K562 (cell line): ENCODE results near the gene C1orf50. TPM values are rescaled to one million over a fixed set of nuclear protein-coding genes. Genes with fewer than 3 reads are reported as not detected.

Source experiments
- BCOR ChIP-seq: fragments of 450-650 bp; IDR thresholded peaks from 2 replicates; pipeline ENCODE4 v1.6.1; 2016
- CTBP1 ChIP-seq: fragments of 450-650 bp; IDR thresholded peaks from 2 replicates; pipeline ENCODE4 v1.6.1; 2016; ENCODE audit warnings: borderline replicate concordance
- IRF2 ChIP-seq: sonication (generic); formaldehyde crosslinking; IDR thresholded peaks from 2 replicates; pipeline ENCODE4 v1.8.1; 2022; ENCODE audit warnings: mild to moderate bottlenecking, missing genetic modification reagents
- KAT2B ChIP-seq: IDR thresholded peaks from one replicate; pipeline ENCODE4 v1.6.1; 2012; ENCODE audit warnings: low read depth, mild to moderate bottlenecking, control low read depth, inconsistent platforms, low read length, moderate library complexity
- KDM2B ChIP-seq: fragments of 250-450 bp; sonication (Bioruptor Pico); IDR thresholded peaks from 2 replicates; pipeline ENCODE4 v1.8.0; 2021; ENCODE audit warnings: mild to moderate bottlenecking, moderate library complexity
- POLR3A ChIP-seq: IDR thresholded peaks from 2 replicates; pipeline ENCODE4 v1.6.1; 2011; ENCODE audit warnings: borderline replicate concordance, mild to moderate bottlenecking, moderate library complexity; ENCODE audit not compliant: insufficient read length, insufficient read depth; ENCODE audit errors: extremely low read depth
- RUNX1 ChIP-seq: sonication (generic); IDR thresholded peaks from 2 replicates; pipeline ENCODE4 v1.6.1; 2016; ENCODE audit warnings: antibody characterized with exemption, low read depth
- SMAD1 ChIP-seq: fragments of 150-350 bp; IDR thresholded peaks from 2 replicates; pipeline ENCODE4 v1.6.1; 2014; ENCODE audit warnings: low read length, low read depth; ENCODE audit not compliant: partially characterized antibody
- TCFL5 ChIP-seq: fragments of 250-450 bp; sonication (Bioruptor Pico); conservative IDR thresholded peaks from 2 replicates; pipeline ENCODE4 v1.6.1; 2021; ENCODE audit warnings: mild to moderate bottlenecking, moderate library complexity, matching md5 sums
- TEAD2 ChIP-seq: fragments of 450-650 bp; IDR thresholded peaks from 2 replicates; pipeline ENCODE4 v1.6.1; 2016; ENCODE audit warnings: missing genetic modification characterization, control low read depth, missing compliant biosample characterization
- U2AF2 ChIP-seq: fragments of 200-400 bp; formaldehyde crosslinking; optimal IDR thresholded peaks from 2 replicates; pipeline ENCODE3; 2017; ENCODE audit warnings: low read depth, mild to moderate bottlenecking, low read length
- XRCC4 ChIP-seq: IDR thresholded peaks from one replicate; pipeline ENCODE4 v1.6.1; 2011; ENCODE audit not compliant: insufficient read depth, insufficient read length; ENCODE audit errors: extremely low read depth
- YY1 ChIP-seq, 3 experiments: IDR thresholded peaks; 2 replicates each; pipeline ENCODE4 v1.6.1; 2011; ENCODE audit warnings: low read length in 2 of 3, mild to moderate bottlenecking in 2 of 3, moderate library complexity in 2 of 3, borderline replicate concordance in 1 of 3, control low read depth in 1 of 3, low read depth in 1 of 3; ENCODE audit not compliant: insufficient read depth in 3 of 3, insufficient replicate concordance in 2 of 3, control insufficient read depth in 1 of 3, insufficient read length in 1 of 3; ENCODE audit errors: extremely low read depth in 1 of 3
- polyA plus RNA-seq, 8 experiments: library from polyadenylated mRNA; depleted of rRNA in 4 of 8; stranded (reverse) in 5 of 8; unstranded in 3 of 8; fragments of >200 nt; fragmentation: Nextera tagmentation in 2 of 8; fragmentation: Illumina TruSeq in 1 of 8; extraction: Ambion mirVana in 2 of 8; extraction: Trizol in 1 of 8; gene quantifications; 2 replicates each; pipeline versions ENCODE4 v1.2.1 to v1.2.3, GENCODE V29; 2011 to 2014; ENCODE audit warnings: inconsistent platforms in 1 of 8, missing spikeins in 1 of 8
- total RNA-seq, 7 experiments: library from RNA; depleted of rRNA in 6 of 7; stranded (reverse); fragments of >200 nt in 6 of 7; fragmentation: Illumina TruSeq in 2 of 7; extraction: Trizol in 2 of 7; gene quantifications; 2 replicates each; pipeline versions ENCODE4 v1.2.1 to v1.2.3, GENCODE V29; 2011 to 2021; ENCODE audit warnings: low replicate concordance in 1 of 7
- TF ChIP-seq, protein P1 (sequence below), 3 experiments: fragments of 200-800 bp in 1 of 3; fragments of 250-450 bp in 1 of 3; fragments of 450-650 bp in 1 of 3; sonication (Bioruptor Pico) in 1 of 3; sonication (Bioruptor generic) in 1 of 3; formaldehyde crosslinking in 1 of 3; IDR thresholded peaks; 2 replicates each; pipeline versions ENCODE4 v1.6.1 to v1.8.0; 2016 to 2022; ENCODE audit warnings: mild to moderate bottlenecking in 2 of 3, missing genetic modification characterization in 2 of 3, missing compliant biosample characterization in 1 of 3, moderate library complexity in 1 of 3
- TF ChIP-seq, protein P2 (sequence below): fragments of 250-450 bp; sonication (Bioruptor Pico); IDR thresholded peaks from 2 replicates; pipeline ENCODE4 v1.8.0; 2022; ENCODE audit warnings: moderate library complexity, mild to moderate bottlenecking, inconsistent platforms
- TF ChIP-seq, protein P3 (sequence below): sonication (generic); formaldehyde crosslinking; IDR thresholded peaks from 2 replicates; pipeline ENCODE4 v1.8.1; 2023; ENCODE audit warnings: mild to moderate bottlenecking, missing genetic modification reagents, moderate library complexity
- TF ChIP-seq, protein P4 (sequence below), 2 experiments: fragments of 450-650 bp; conservative IDR thresholded peaks; 2 replicates each; pipeline ENCODE4 v1.6.1; 2017; ENCODE audit warnings: mild to moderate bottlenecking in 2 of 2, moderate library complexity in 2 of 2
- TF ChIP-seq, protein P5 (sequence below), 2 experiments: fragments of 450-650 bp in 1 of 2; sonication (generic) in 1 of 2; formaldehyde crosslinking in 1 of 2; IDR thresholded peaks in 1 of 2; conservative IDR thresholded peaks in 1 of 2; 2 replicates each; pipeline versions ENCODE4 v1.6.1 to v1.8.1; 2016 to 2023; ENCODE audit warnings: mild to moderate bottlenecking in 2 of 2, moderate library complexity in 2 of 2, inconsistent platforms in 1 of 2, missing genetic modification reagents in 1 of 2

C1orf50 gene
- total and polyA plus RNA-seq, 9 of the 15 experiments (the other 6 are each of a cell fraction or from before 2014, with no cell fraction given): 0.55 to 13.9 (median 5.2) TPM

DNA sequence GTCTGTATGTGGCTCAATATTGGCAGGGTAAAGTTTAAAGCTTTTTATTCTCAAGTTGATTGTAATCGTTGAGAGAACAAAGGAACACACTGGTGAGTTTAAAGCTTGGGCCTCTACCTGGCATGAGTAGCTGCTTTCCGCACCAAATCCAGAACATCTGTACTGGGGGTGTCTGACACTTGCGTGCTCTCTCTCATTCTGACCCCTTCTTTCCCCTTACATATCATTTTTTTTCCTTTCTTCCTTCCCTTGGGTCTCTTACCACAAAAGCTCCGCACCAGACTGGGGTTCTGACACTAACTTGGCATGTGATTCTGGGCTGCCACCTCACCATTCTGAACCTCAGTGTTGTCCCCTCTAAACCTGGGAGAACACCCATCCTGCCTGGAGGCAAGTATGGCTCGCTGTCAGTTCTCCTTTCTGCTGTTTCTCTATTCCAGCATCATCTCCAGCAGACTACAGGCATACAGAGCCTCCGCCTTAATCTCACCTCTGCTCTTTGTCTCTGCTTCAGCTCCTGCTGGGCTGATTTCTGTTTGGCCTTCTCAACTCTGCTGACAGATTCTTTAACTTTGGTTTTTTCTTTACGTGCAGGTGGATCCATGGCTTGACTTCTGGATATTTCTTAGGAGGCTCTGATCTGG is 49.0 kb downstream of the C1orf50 start (continued):
- TF ChIP-seq, protein P1, sequence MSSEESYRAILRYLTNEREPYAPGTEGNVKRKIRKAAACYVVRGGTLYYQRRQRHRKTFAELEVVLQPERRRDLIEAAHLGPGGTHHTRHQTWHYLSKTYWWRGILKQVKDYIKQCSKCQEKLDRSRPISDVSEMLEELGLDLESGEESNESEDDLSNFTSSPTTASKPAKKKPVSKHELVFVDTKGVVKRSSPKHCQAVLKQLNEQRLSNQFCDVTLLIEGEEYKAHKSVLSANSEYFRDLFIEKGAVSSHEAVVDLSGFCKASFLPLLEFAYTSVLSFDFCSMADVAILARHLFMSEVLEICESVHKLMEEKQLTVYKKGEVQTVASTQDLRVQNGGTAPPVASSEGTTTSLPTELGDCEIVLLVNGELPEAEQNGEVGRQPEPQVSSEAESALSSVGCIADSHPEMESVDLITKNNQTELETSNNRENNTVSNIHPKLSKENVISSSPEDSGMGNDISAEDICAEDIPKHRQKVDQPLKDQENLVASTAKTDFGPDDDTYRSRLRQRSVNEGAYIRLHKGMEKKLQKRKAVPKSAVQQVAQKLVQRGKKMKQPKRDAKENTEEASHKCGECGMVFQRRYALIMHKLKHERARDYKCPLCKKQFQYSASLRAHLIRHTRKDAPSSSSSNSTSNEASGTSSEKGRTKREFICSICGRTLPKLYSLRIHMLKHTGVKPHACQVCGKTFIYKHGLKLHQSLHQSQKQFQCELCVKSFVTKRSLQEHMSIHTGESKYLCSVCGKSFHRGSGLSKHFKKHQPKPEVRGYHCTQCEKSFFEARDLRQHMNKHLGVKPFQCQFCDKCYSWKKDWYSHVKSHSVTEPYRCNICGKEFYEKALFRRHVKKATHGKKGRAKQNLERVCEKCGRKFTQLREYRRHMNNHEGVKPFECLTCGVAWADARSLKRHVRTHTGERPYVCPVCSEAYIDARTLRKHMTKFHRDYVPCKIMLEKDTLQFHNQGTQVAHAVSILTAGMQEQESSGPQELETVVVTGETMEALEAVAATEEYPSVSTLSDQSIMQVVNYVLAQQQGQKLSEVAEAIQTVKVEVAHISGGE (CRISPR knock-in tag; IDR thresholded peaks at IDR 0.05): 0 out of 6 replicates have a peak, but pooled peaks of 1 of the 3 experiments have one; percentile 12
- TF ChIP-seq IRF2 (CRISPR knock-in tag) (no peak), XRCC4 (no peak), U2AF2 (no peak), SMAD1 (no peak), KAT2B (no peak), CTBP1 (no peak), TCFL5 (CRISPR knock-in tag) (no peak), YY1 (IDR thresholded peaks at IDR 0.05; ENCODE audit: borderline replicate concordance in 1 of 3, control insufficient read depth in 1 of 3, extremely low read depth in 1 of 3, insufficient read depth in 3 of 3, insufficient read length in 1 of 3, insufficient replicate concordance in 2 of 3, low read depth in 1 of 3, low read length in 2 of 3) (peak in 1 of 3 experiments; percentile 32), TEAD2 (no peak), RUNX1 (no peak), POLR3A (no peak), KDM2B (CRISPR knock-in tag) (no peak), BCOR (no peak)
- TF ChIP-seq, protein P2, sequence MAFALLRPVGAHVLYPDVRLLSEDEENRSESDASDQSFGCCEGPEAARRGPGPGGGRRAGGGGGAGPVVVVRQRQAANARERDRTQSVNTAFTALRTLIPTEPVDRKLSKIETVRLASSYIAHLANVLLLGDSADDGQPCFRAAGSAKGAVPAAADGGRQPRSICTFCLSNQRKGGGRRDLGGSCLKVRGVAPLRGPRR (CRISPR knock-in tag): no peak
- TF ChIP-seq, protein P3, sequence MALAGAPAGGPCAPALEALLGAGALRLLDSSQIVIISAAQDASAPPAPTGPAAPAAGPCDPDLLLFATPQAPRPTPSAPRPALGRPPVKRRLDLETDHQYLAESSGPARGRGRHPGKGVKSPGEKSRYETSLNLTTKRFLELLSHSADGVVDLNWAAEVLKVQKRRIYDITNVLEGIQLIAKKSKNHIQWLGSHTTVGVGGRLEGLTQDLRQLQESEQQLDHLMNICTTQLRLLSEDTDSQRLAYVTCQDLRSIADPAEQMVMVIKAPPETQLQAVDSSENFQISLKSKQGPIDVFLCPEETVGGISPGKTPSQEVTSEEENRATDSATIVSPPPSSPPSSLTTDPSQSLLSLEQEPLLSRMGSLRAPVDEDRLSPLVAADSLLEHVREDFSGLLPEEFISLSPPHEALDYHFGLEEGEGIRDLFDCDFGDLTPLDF (CRISPR knock-in tag): 0 out of 2 replicates have a peak, but pooled peaks have one; percentile 54
- TF ChIP-seq, protein P4, sequence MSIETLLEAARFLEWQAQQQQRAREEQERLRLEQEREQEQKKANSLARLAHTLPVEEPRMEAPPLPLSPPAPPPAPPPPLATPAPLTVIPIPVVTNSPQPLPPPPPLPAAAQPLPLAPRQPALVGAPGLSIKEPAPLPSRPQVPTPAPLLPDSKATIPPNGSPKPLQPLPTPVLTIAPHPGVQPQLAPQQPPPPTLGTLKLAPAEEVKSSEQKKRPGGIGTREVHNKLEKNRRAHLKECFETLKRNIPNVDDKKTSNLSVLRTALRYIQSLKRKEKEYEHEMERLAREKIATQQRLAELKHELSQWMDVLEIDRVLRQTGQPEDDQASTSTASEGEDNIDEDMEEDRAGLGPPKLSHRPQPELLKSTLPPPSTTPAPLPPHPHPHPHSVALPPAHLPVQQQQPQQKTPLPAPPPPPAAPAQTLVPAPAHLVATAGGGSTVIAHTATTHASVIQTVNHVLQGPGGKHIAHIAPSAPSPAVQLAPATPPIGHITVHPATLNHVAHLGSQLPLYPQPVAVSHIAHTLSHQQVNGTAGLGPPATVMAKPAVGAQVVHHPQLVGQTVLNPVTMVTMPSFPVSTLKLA (conservative IDR thresholded peaks at IDR 0.05): no peak
- TF ChIP-seq, protein P5, sequence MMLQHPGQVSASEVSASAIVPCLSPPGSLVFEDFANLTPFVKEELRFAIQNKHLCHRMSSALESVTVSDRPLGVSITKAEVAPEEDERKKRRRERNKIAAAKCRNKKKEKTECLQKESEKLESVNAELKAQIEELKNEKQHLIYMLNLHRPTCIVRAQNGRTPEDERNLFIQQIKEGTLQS (IDR thresholded peaks at IDR 0.05): no peak
- TF ChIP-seq, protein P5 (CRISPR knock-in tag; conservative IDR thresholded peaks at IDR 0.05): 0 out of 2 replicates have a peak, but pooled peaks have one; percentile 46
